Measurements from ENCODE around the gene VEGFA. TPM values are rescaled to one million over a fixed set of nuclear protein-coding genes. Genes with fewer than 3 reads are reported as not detected.
"Not testable (repeated sequence)": the region's sequence is repeated elsewhere in the genome, so short reads cannot be mapped to it uniquely, and the experiment has no call there.

Gene VEGFA
- total RNA-seq, 1 experiment from 2014 or later: 80.2 TPM

- 0 out of 2 replicates have a peak, but pooled peaks cover 3% of the 10 kb centered on the region for H3K4me1 ChIP-seq (replicated peaks)
- H3K4me3 ChIP-seq: no peak overlapping the region
- H3K36me3 ChIP-seq: no peaks in the 10 kb centered on the region
- no peaks in the 10 kb centered on the region for H3K27me3 ChIP-seq (replicated peaks)
- no peaks in the 10 kb centered on the region for H3K9me3 ChIP-seq (replicated peaks)
- no peak overlapping the region for H3K27ac ChIP-seq
- DNase-seq (ENCODE audit: low read depth in 1 of 2, low spot score in 2 of 2): no peak
Observed at GRCh38 chr6:43806043-43806757, 36.2 kb downstream of the VEGFA start.

GRCh38 chr6:43806758-43807227 lies 36.8 kb downstream of the VEGFA start:
- Histone ChIP-seq H3K4me3 (no peak overlapping the region), H3K27ac (no peak overlapping the region), H3K4me1 (replicated peaks) (0 out of 2 replicates have a peak, but pooled peaks cover 3% of the 10 kb centered on the region), H3K9me3 (replicated peaks) (no peaks in the 10 kb centered on the region), H3K36me3 (no peaks in the 10 kb centered on the region), H3K27me3 (replicated peaks) (no peaks in the 10 kb centered on the region)
- no peak for DNase-seq (ENCODE audit: low read depth in 1 of 2, low spot score in 2 of 2)

- Histone ChIP-seq H3K27me3 (replicated peaks) (no peaks in the 10 kb centered on the region), H3K36me3 (no peaks in the 10 kb centered on the region), H3K9me3 (replicated peaks) (no peaks in the 10 kb centered on the region), H3K27ac (no peak overlapping the region), H3K4me3 (no peak overlapping the region), H3K4me1 (replicated peaks) (0 out of 2 replicates have a peak, but pooled peaks cover 3% of the 10 kb centered on the region)
- no peak for DNase-seq (ENCODE audit: low read depth in 1 of 2, low spot score in 2 of 2)
Observed at GRCh38 chr6:43807228-43808061, 37.4 kb downstream of the VEGFA start.

GRCh38 chr6:43808412-43808811 lies 38.4 kb downstream of the VEGFA start:
- H3K4me1 ChIP-seq (replicated peaks): 0 out of 2 replicates have a peak, but pooled peaks cover 3% of the 10 kb centered on the region
- no peak overlapping the region for H3K27ac ChIP-seq
- H3K9me3 ChIP-seq (replicated peaks): no peaks in the 10 kb centered on the region
- H3K4me3 ChIP-seq: no peak overlapping the region
- no peak for DNase-seq (ENCODE audit: low read depth in 1 of 2, low spot score in 2 of 2)
- H3K27me3 ChIP-seq (replicated peaks): no peaks in the 10 kb centered on the region
- H3K36me3 ChIP-seq: no peaks in the 10 kb centered on the region

- Histone ChIP-seq H3K36me3 (no peaks in the 10 kb centered on the region), H3K4me1 (replicated peaks) (0 out of 2 replicates have a peak, but pooled peaks cover 3% of the 10 kb centered on the region), H3K4me3 (no peak overlapping the region), H3K27me3 (replicated peaks) (no peaks in the 10 kb centered on the region), H3K27ac (no peak overlapping the region), H3K9me3 (replicated peaks) (no peaks in the 10 kb centered on the region)
- DNase-seq (ENCODE audit: low read depth in 1 of 2, low spot score in 2 of 2): peak; percentile 43 to 67
Observed at GRCh38 chr6:43809417-43810305, 39.6 kb downstream of the VEGFA start.

GRCh38 chr6:43810965-43811732 lies 41.1 kb downstream of the VEGFA start:
- no peak overlapping the region for H3K4me3 ChIP-seq
- H3K36me3 ChIP-seq: no peaks in the 10 kb centered on the region
- no peak for DNase-seq (ENCODE audit: low read depth in 1 of 2, low spot score in 2 of 2)
- 0 out of 2 replicates have a peak, but pooled peaks cover 3% of the 10 kb centered on the region for H3K4me1 ChIP-seq (replicated peaks)
- no peak overlapping the region for H3K27ac ChIP-seq
- no peaks in the 10 kb centered on the region for H3K27me3 ChIP-seq (replicated peaks)
- no peaks in the 10 kb centered on the region for H3K9me3 ChIP-seq (replicated peaks)

- H3K9me3 ChIP-seq (replicated peaks): no peaks in the 10 kb centered on the region
- H3K4me3 ChIP-seq: no peak overlapping the region
- no peaks in the 10 kb centered on the region for H3K27me3 ChIP-seq (replicated peaks)
- H3K36me3 ChIP-seq: no peaks in the 10 kb centered on the region
- H3K27ac ChIP-seq: no peak overlapping the region
- no peak for DNase-seq (ENCODE audit: low read depth in 1 of 2, low spot score in 2 of 2)
- H3K4me1 ChIP-seq (replicated peaks): 0 out of 2 replicates have a peak, but pooled peaks cover 3% of the 10 kb centered on the region
Observed at GRCh38 chr6:43811733-43812099, 41.7 kb downstream of the VEGFA start.

- Histone ChIP-seq H3K36me3 (no peaks in the 10 kb centered on the region), H3K27ac (no peak overlapping the region), H3K9me3 (replicated peaks) (no peaks in the 10 kb centered on the region), H3K27me3 (replicated peaks) (no peaks in the 10 kb centered on the region), H3K4me1 (replicated peaks) (0 out of 2 replicates have a peak, but pooled peaks cover 6% of the 10 kb centered on the region), H3K4me3 (no peak overlapping the region)
- no peak for DNase-seq (ENCODE audit: low read depth in 1 of 2, low spot score in 2 of 2)
Observed at GRCh38 chr6:43812850-43813578, 43.0 kb downstream of the VEGFA start.

- 0 out of 2 replicates have a peak, but pooled peaks cover 4% of the 10 kb centered on the region for H3K4me1 ChIP-seq (replicated peaks)
- DNase-seq (ENCODE audit: low read depth in 1 of 2, low spot score in 2 of 2): no peak
- H3K27me3 ChIP-seq (replicated peaks): no peaks in the 10 kb centered on the region
- H3K4me3 ChIP-seq: no peak overlapping the region
- H3K9me3 ChIP-seq (replicated peaks): no peaks in the 10 kb centered on the region
- H3K27ac ChIP-seq: no peak overlapping the region
- H3K36me3 ChIP-seq: no peaks in the 10 kb centered on the region
Observed at GRCh38 chr6:43814111-43814510, 44.1 kb downstream of the VEGFA start.

- Histone ChIP-seq H3K4me1 (replicated peaks) (0 out of 2 replicates have a peak, but pooled peaks cover 3% of the 10 kb centered on the region), H3K27me3 (replicated peaks) (no peaks in the 10 kb centered on the region), H3K36me3 (no peaks in the 10 kb centered on the region), H3K9me3 (replicated peaks) (no peaks in the 10 kb centered on the region), H3K4me3 (no peak overlapping the region), H3K27ac (no peak overlapping the region)
- DNase-seq (ENCODE audit: low read depth in 1 of 2, low spot score in 2 of 2): no peak
Observed at GRCh38 chr6:43814865-43815264, 44.9 kb downstream of the VEGFA start.

- Histone ChIP-seq H3K4me1 (replicated peaks) (0 out of 2 replicates have a peak, but pooled peaks cover 3% of the 10 kb centered on the region), H3K36me3 (no peaks in the 10 kb centered on the region), H3K9me3 (replicated peaks) (no peaks in the 10 kb centered on the region), H3K27ac (no peak overlapping the region), H3K4me3 (no peak overlapping the region), H3K27me3 (replicated peaks) (peaks cover 4% of the 10 kb centered on the region)
- DNase-seq (ENCODE audit: low read depth in 1 of 2, low spot score in 2 of 2): peak; percentile 48 to 76
Observed at GRCh38 chr6:43817192-43817591, 47.2 kb downstream of the VEGFA start.

- H3K27me3 ChIP-seq (replicated peaks); H3K27ac ChIP-seq; H3K9me3 ChIP-seq (replicated peaks); DNase-seq (ENCODE audit: low read depth in 1 of 2, low spot score in 2 of 2); H3K36me3 ChIP-seq; H3K4me3 ChIP-seq; H3K4me1 ChIP-seq (replicated peaks): not testable (repeated sequence)
Observed at GRCh38 chr6:43818973-43819372, 49.0 kb downstream of the VEGFA start.

Measured in SJSA1 (cell line).